Lower lobe of right lung (tissue), 2 donors: ENCODE measurements around the gene DLX5. TPM values are rescaled to one million over a fixed set of nuclear protein-coding genes. Genes with fewer than 3 reads are reported as not detected.

Experiments
- ATAC-seq, 2 donors: fragments of 200-7000 bp; cut with Tn5 transposase; one replicate each; pipeline ENCODE4 v1.9.1; 2020 to 2022; ENCODE audit warnings: mild to moderate bottlenecking in 2 of 2, moderate library complexity in 2 of 2
- DNase-seq: peaks from one replicate; pipeline ENCODE4 v3.0.0-alpha.2; 2020
- H3K27ac ChIP-seq: fragments of 200-600 bp; one replicate; pipeline ENCODE4 v1.8.0; 2022
- H3K27me3 ChIP-seq: fragments of 200-600 bp; one replicate; pipeline ENCODE4 v1.8.0; 2022; ENCODE audit warnings: low read depth
- H3K36me3 ChIP-seq: fragments of 200-600 bp; one replicate; pipeline ENCODE4 v1.8.0; 2022; ENCODE audit warnings: mild to moderate bottlenecking
- H3K4me1 ChIP-seq: fragments of 200-600 bp; one replicate; pipeline ENCODE4 v1.8.0; 2022
- H3K4me3 ChIP-seq: fragments of 200-600 bp; one replicate; pipeline ENCODE4 v1.8.0; 2022; ENCODE audit warnings: mild to moderate bottlenecking
- H3K9me3 ChIP-seq: fragments of 200-600 bp; one replicate; pipeline ENCODE4 v1.8.0; 2022
- CTCF ChIP-seq: fragments of 200-600 bp; IDR thresholded peaks from one replicate; pipeline ENCODE4 v1.8.0; 2022; ENCODE audit warnings: antibody characterized with exemption, mild to moderate bottlenecking
- intact Hi-C: fragments of 100-400 bp; cut with DNase I; formaldehyde crosslinking; loops from one replicate; pipeline ENCODE4 v1.11.0; 2022
- total RNA-seq: library from RNA; stranded (reverse); fragmentation: NEBNext Ultra II Directional; extraction: Animal tissue kit (Norgen Biotek cat#: 25700); gene quantifications from one replicate; pipeline ENCODE4 v1.2.1, GENCODE V29; 2021
- donor health status: DM: no; HTN: yes; CAD: no; lungs with severe emphysema.

The DLX5 gene
- total RNA-seq, 1 donor from 2014 or later: not detected

GRCh38 chr7:96973986-96974385 is 50.6 kb downstream of the DLX5 start:
- DNase-seq (no peak), ATAC-seq (no peak)
- H3K9me3 ChIP-seq: no peaks in the 10 kb centered on the region
- H3K4me3 ChIP-seq: no peak overlapping the region
- no peaks in the 10 kb centered on the region for H3K4me1 ChIP-seq
- H3K27me3 ChIP-seq: no peaks in the 10 kb centered on the region
- H3K36me3 ChIP-seq: no peaks in the 10 kb centered on the region
- TF ChIP-seq CTCF: no peak
- no peak overlapping the region for H3K27ac ChIP-seq
- intact Hi-C loops: no loop called here

GRCh38 chr7:96970739-96971138 is 53.9 kb downstream of the DLX5 start:
- H3K27ac ChIP-seq: no peak overlapping the region
- DNase-seq (no peak), ATAC-seq (no peak)
- H3K4me1 ChIP-seq: no peaks in the 10 kb centered on the region
- intact Hi-C loops: no loop called here
- H3K9me3 ChIP-seq: no peaks in the 10 kb centered on the region
- no peaks in the 10 kb centered on the region for H3K27me3 ChIP-seq
- no peaks in the 10 kb centered on the region for H3K36me3 ChIP-seq
- no peak overlapping the region for H3K4me3 ChIP-seq
- no peak for TF ChIP-seq CTCF

Other genes starting within 250 kb of the DLX5 start
- not detected for gene DLX6, start 19.3 kb downstream of the DLX5 start, total RNA-seq
- 12.3 TPM for gene SDHAF3, start 92.9 kb upstream of the DLX5 start, total RNA-seq